AG04450 (cell line): ENCODE measurements around the gene ADAMTS16. TPM values are rescaled to one million over a fixed set of nuclear protein-coding genes. Genes with fewer than 3 reads are reported as not detected.

Experiments used
- CTCF ChIA-PET: fragments of 300-600, 350-600 bp; formaldehyde crosslinking; extraction: SDS; loops from one replicate; lab custom pipeline; 2022; ENCODE audit warnings: antibody characterized with exemption, inconsistent platforms; lab: Charles Lee
- POLR2A ChIA-PET: fragments of 350-600 bp; formaldehyde crosslinking; extraction: SDS; loops from one replicate; lab custom pipeline; 2021; ENCODE audit warnings: antibody characterized with exemption, inconsistent platforms; lab: Yijun Ruan, JAX
- DNase-seq: peaks from one replicate; pipeline ENCODE4 v3.0.0-alpha.2; 2011; ENCODE audit warnings: low read depth, low spot score
- H3K27ac ChIP-seq: one replicate; pipeline ENCODE4 v1.5.1; 2012; ENCODE audit warnings: low read depth, low read length, control low read depth
- H3K27me3 ChIP-seq: one replicate; pipeline ENCODE4 v1.6.0; 2012; ENCODE audit warnings: low read length; ENCODE audit not compliant: control insufficient read depth, insufficient read depth
- H3K4me3 ChIP-seq: 2 replicates; pipeline ENCODE4 v1.5.1; 2011; ENCODE audit warnings: mild to moderate bottlenecking, low read depth, low read length, control low read depth
- H3K9me3 ChIP-seq: 2 replicates; pipeline ENCODE4 v1.5.1; 2012; ENCODE audit warnings: low read length; ENCODE audit not compliant: control insufficient read depth, insufficient read depth
- CTCF ChIP-seq: IDR thresholded peaks from 2 replicates; pipeline ENCODE4 v1.5.1; 2011; ENCODE audit warnings: low read depth, low read length, control low read depth, inconsistent platforms
- polyA plus RNA-seq: library from polyadenylated mRNA; depleted of rRNA; stranded (reverse); fragments of >200 nt; gene quantifications from 2 replicates; pipeline ENCODE4 v1.2.3, GENCODE V29; 2011

Gene ADAMTS16
- polyA plus RNA-seq, 1 experiment = 0.04 TPM

- DNase-seq = no peak
- ChIA-PET CTCF (no interaction called here), POLR2A (no interaction called here)
- no peak for TF ChIP-seq CTCF
- Histone ChIP-seq H3K4me3 (no peak overlapping the region), H3K27me3 (no peaks in the 10 kb centered on the region), H3K27ac (no peak overlapping the region), H3K9me3 (peaks cover 4% of the 10 kb centered on the region)
These were observed 149.4 kb downstream of the ADAMTS16 start for GRCh38 chr5:5289537-5289936.

GRCh38 chr5:5290674-5291334, 150.7 kb downstream of the ADAMTS16 start:
- CTCF ChIA-PET = no interaction called here
- TF ChIP-seq CTCF = no peak
- no peaks in the 10 kb centered on the region for H3K27me3 ChIP-seq
- H3K9me3 ChIP-seq = peaks cover 4% of the 10 kb centered on the region
- no peak overlapping the region for H3K27ac ChIP-seq
- no peak overlapping the region for H3K4me3 ChIP-seq
- POLR2A ChIA-PET = no interaction called here
- DNase-seq = no peak

DNA sequence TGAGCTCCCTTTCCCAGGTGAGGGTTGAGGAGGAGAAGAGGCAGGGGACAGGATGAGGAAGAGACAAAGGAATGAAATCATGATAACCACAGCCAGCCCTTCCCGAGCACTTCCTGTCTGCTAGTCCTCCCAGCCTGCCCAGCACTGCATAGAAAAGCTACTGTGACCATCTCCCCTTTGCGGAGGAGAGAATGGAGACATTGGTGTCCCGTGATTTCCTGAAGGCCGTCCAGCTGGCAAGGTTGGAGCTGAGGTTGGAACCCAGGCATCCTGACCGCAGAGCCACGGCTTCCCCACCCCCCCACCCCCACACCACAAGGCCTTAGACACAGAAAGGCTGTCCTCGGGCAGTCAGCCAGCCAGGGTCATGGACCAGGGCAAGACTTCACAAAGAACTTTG, 151.2 kb downstream of the ADAMTS16 start:
- TF ChIP-seq CTCF = no peak
- no peak for DNase-seq
- CTCF ChIA-PET = no interaction called here
- Histone ChIP-seq H3K27me3 (no peaks in the 10 kb centered on the region), H3K4me3 (no peak overlapping the region), H3K9me3 (peaks cover 4% of the 10 kb centered on the region), H3K27ac (no peak overlapping the region)
- POLR2A ChIA-PET = no interaction called here

DNA sequence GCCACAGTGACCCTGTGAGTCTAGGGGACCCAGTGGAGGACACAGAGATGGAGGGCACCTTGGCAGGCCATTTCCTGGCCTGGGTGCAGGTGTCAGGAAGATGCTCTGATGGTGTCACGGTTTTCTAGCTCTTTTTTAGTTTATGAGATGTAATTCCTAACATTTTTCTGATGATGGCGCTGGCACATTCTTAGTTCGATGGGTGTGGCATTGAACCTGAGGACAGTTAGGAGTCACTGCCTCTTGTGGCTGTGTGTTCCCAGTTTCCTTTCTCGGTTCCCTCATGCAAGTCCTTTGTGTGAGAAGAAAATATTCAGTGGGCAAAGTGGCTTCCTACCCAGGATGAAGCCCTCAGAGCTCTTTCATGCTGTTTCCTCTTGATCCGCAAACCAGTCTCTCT, 152.9 kb downstream of the ADAMTS16 start:
- no peak for DNase-seq
- no peak for TF ChIP-seq CTCF
- H3K27ac ChIP-seq = no peak overlapping the region
- H3K27me3 ChIP-seq = no peaks in the 10 kb centered on the region
- POLR2A ChIA-PET = no interaction called here
- peaks cover 4% of the 10 kb centered on the region for H3K9me3 ChIP-seq
- CTCF ChIA-PET = no interaction called here
- H3K4me3 ChIP-seq = no peak overlapping the region

- no peaks in the 10 kb centered on the region for H3K27me3 ChIP-seq
- ChIA-PET CTCF (no interaction called here), POLR2A (no interaction called here)
- peaks cover 9% of the 10 kb centered on the region for H3K9me3 ChIP-seq
- no peak for TF ChIP-seq CTCF
- no peak overlapping the region for H3K27ac ChIP-seq
- no peak overlapping the region for H3K4me3 ChIP-seq
- DNase-seq = no peak
These were observed 154.3 kb downstream of the ADAMTS16 start for GRCh38 chr5:5294429-5294828.
